HG03432 (cell line): ENCODE results near the gene SLC7A1.

Experiments used
- ATAC-seq: cut with Tn5 transposase; IDR thresholded peaks from one replicate; pipeline ENCODE4 v1.9.1; 2021; ENCODE audit warnings: mild to moderate bottlenecking, moderate library complexity; ENCODE audit not compliant: unreplicated experiment

The SLC7A1 gene

GRCh38 chr13:29496241-29496712, 99.2 kb downstream of the SLC7A1 start:
- peak; percentile 74 for ATAC-seq

GRCh38 chr13:29494520-29494919, 101.0 kb downstream of the SLC7A1 start:
- ATAC-seq = no peak

GRCh38 chr13:29493796-29494195, 101.7 kb downstream of the SLC7A1 start:
- no peak for ATAC-seq

GRCh38 chr13:29491248-29491647, 104.2 kb downstream of the SLC7A1 start:
- ATAC-seq = no peak

GRCh38 chr13:29490561-29490885, 105.0 kb downstream of the SLC7A1 start:
- no peak for ATAC-seq

GRCh38 chr13:29489650-29490560, 105.6 kb downstream of the SLC7A1 start:
- ATAC-seq = no peak

GRCh38 chr13:29487466-29488454, 107.7 kb downstream of the SLC7A1 start:
- ATAC-seq = no peak

- no peak for ATAC-seq
These were observed 108.9 kb downstream of the SLC7A1 start for GRCh38 chr13:29486551-29486950.

- ATAC-seq = no peak
These were observed 110.7 kb downstream of the SLC7A1 start for GRCh38 chr13:29484796-29485195.

- peak; percentile 80 for ATAC-seq
These were observed 111.3 kb downstream of the SLC7A1 start for GRCh38 chr13:29484236-29484635.

- no peak for ATAC-seq
These were observed 111.9 kb downstream of the SLC7A1 start for GRCh38 chr13:29483623-29484022.

- ATAC-seq = no peak
These were observed 112.3 kb downstream of the SLC7A1 start for GRCh38 chr13:29483211-29483610.

- no peak for ATAC-seq
These were observed 113.0 kb downstream of the SLC7A1 start for GRCh38 chr13:29482504-29482903.

- ATAC-seq = no peak
These were observed 113.9 kb downstream of the SLC7A1 start for GRCh38 chr13:29481603-29482002.

- no peak for ATAC-seq
These were observed 114.5 kb downstream of the SLC7A1 start for GRCh38 chr13:29480893-29481525.

GRCh38 chr13:29479716-29480492, 115.6 kb downstream of the SLC7A1 start:
- no peak for ATAC-seq

- ATAC-seq = no peak
These were observed 119.4 kb downstream of the SLC7A1 start for GRCh38 chr13:29476046-29476445.

- ATAC-seq = no peak
These were observed 120.5 kb downstream of the SLC7A1 start for GRCh38 chr13:29474991-29475390.

GRCh38 chr13:29473166-29473565, 122.3 kb downstream of the SLC7A1 start:
- no peak for ATAC-seq

- ATAC-seq = peak; percentile 64
These were observed 123.0 kb downstream of the SLC7A1 start for GRCh38 chr13:29472332-29472961.
